ENCODE measurements around the gene FAHD1. TPM values are rescaled to one million over a fixed set of nuclear protein-coding genes. Genes with fewer than 3 reads are reported as not detected.

Gene FAHD1
- total RNA-seq, 1 donor from 2014 or later = 16.1 TPM

- DNase-seq (no peak), ATAC-seq (no peak)
- Histone ChIP-seq H3K36me3 (peaks cover 55% of the 10 kb centered on the region), H3K9me3 (no peaks in the 10 kb centered on the region), H3K27ac (no peak overlapping the region), H3K4me3 (no peak overlapping the region), H3K4me1 (peaks cover 38% of the 10 kb centered on the region), H3K27me3 (ENCODE audit: low read depth) (no peaks in the 10 kb centered on the region)
- intact Hi-C loops (cut with DNase I) = no loop called here
- TF ChIP-seq CTCF (IDR thresholded peaks at IDR 0.05) = no peak
These were observed 47.0 kb upstream of the FAHD1 start for GRCh38 chr16:1779741-1780676.

GRCh38 chr16:1780677-1781072 lies 46.3 kb upstream of the FAHD1 start:
- TF ChIP-seq CTCF (IDR thresholded peaks at IDR 0.05) = no peak
- Histone ChIP-seq H3K4me1 (peaks cover 41% of the 10 kb centered on the region), H3K9me3 (no peaks in the 10 kb centered on the region), H3K36me3 (peaks cover 50% of the 10 kb centered on the region), H3K4me3 (no peak overlapping the region), H3K27ac (no peak overlapping the region), H3K27me3 (ENCODE audit: low read depth) (no peaks in the 10 kb centered on the region)
- DNase-seq (no peak), ATAC-seq (no peak)
- intact Hi-C loops (cut with DNase I) = no loop called here

GRCh38 chr16:1781254-1781653 lies 45.8 kb upstream of the FAHD1 start:
- intact Hi-C loops (cut with DNase I) = no loop called here
- ATAC-seq (no peak), DNase-seq (no peak)
- Histone ChIP-seq H3K4me3 (peak overlapping the region; percentile 91), H3K4me1 (peaks cover 41% of the 10 kb centered on the region), H3K36me3 (peaks cover 50% of the 10 kb centered on the region), H3K9me3 (no peaks in the 10 kb centered on the region), H3K27me3 (ENCODE audit: low read depth) (no peaks in the 10 kb centered on the region), H3K27ac (peak overlapping the region; percentile 90)
- TF ChIP-seq CTCF (IDR thresholded peaks at IDR 0.05) = no peak

DNA sequence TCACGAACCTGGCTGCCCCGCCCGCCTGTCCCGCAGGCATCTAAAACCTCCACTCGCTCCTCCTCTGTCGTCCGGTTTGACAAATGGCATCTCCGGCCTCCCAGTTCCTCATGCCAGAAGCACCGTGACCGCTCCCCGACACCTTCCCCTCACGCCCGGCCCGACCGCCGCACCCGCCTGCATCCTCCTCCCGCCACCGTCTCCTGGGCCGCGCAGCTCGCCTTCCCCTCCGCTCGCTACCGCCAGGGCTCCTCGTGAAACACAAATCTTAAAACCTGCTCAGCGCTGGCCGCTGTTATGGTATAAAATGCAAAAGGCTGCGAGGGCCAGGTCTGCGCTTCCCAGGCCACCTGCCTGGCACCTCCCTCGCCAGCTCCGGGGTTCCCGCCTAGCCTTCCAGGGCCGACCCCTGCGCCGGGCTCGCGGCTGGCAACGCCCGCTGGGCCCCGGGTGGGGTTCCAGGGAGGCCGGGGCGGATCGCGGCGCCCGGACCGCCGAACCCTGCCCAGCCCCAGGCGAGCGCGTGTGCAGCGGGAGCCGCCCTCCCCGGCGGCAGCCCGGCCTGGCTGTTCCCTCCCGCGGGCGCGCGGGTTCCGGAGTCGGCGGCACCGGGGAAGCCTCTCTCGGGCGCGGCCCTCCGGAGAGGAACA lies 45.1 kb upstream of the FAHD1 start:
- Histone ChIP-seq H3K27ac (peak overlapping the region; percentile 90), H3K4me1 (peaks cover 41% of the 10 kb centered on the region), H3K9me3 (no peaks in the 10 kb centered on the region), H3K4me3 (peak overlapping the region; percentile 91), H3K27me3 (ENCODE audit: low read depth) (no peaks in the 10 kb centered on the region), H3K36me3 (peaks cover 50% of the 10 kb centered on the region)
- DNase-seq = no peak
- no peak for TF ChIP-seq CTCF (IDR thresholded peaks at IDR 0.05)
- peak; percentile 5 to 31 for ATAC-seq
- intact Hi-C loops (cut with DNase I) = no loop called here

DNA sequence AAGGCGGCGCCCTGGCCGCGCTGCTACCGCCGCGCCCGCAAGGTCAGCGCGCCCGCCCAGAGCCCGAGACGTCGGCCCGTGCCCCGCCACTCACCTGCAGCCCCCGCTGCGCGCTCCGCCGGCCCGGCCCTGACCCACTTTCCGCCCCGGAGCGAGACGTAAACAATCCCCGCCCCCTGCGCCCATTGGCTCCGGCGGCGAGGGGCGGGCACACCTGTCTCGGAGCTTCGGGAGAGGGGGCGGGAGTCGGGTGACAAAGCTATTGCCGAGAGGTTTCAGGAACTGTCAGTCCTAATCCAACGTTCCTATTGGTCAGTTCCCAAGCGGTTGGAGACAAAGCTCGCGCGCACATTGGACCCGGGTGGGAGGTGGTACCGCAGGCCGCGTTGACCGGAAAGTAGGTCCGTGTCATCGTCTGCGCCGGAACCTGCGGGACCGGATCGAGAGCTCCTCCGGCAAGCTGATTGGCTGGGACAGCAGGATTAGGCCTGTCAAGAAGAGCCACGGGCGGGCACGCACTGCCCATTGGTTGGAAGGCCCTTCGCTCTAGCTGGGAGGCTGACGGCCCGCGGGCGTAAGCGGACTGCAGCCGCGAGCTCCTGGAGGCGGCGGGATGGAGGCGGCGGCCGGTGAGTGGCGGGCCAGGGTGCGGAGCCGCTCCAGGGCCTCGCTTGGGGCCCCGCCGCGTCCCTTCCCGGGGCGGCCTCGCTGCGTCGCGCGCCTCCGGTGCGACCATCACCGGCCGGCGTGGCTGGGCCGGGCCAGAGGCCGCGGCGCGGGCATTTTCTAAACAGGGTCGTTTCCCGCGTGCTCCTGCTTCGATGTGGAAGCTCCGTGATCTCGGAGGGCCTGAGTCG lies 44.4 kb upstream of the FAHD1 start, which contains the start of the genes NUBP2 and SPSB3:
Gene NUBP2, plus strand, starts transcription at position 553 of the 857 bp plus-strand sequence. Its CDS starts 61 bp downstream, at position 614.
Gene SPSB3, minus strand, starts transcription at position 164 of the 857 bp plus-strand sequence. CDS start 1,088 bp downstream, outside the sequence.
- no peaks in the 10 kb centered on the region for H3K27me3 ChIP-seq (ENCODE audit: low read depth)
- DNase-seq = peak; percentile 100
- peaks cover 41% of the 10 kb centered on the region for H3K4me1 ChIP-seq
- H3K27ac ChIP-seq = peak within 1 kb of the TSS; percentile 90
- intact Hi-C loops (cut with DNase I) = no loop called here
- TF ChIP-seq CTCF (IDR thresholded peaks at IDR 0.05) = no peak
- peaks cover 50% of the 10 kb centered on the region for H3K36me3 ChIP-seq
- H3K9me3 ChIP-seq = no peaks in the 10 kb centered on the region
- peak; percentile 96 for ATAC-seq
- H3K4me3 ChIP-seq = peak within 1 kb of the TSS; percentile 91

Measured in lower lobe of right lung (tissue), 2 donors.